LHCN-M2 (cell line): ENCODE results near the gene FAM83C. TPM values are rescaled to one million over a fixed set of nuclear protein-coding genes. Genes with fewer than 3 reads are reported as not detected.
"Not testable (repeated sequence)": the region's sequence is repeated elsewhere in the genome, so short reads cannot be mapped to it uniquely, and the experiment has no call there.

Experiments
- DNase-seq: peaks from one replicate; pipeline ENCODE4 v3.0.0-alpha.2; 2012; ENCODE audit warnings: low read depth
- total RNA-seq: library from RNA; depleted of rRNA; stranded (reverse); fragments of >200 nt; gene quantifications from 2 replicates; pipeline ENCODE4 v1.2.3, GENCODE V29; 2014

Gene FAM83C
- total RNA-seq, 1 experiment from 2014 or later = not detected

DNA sequence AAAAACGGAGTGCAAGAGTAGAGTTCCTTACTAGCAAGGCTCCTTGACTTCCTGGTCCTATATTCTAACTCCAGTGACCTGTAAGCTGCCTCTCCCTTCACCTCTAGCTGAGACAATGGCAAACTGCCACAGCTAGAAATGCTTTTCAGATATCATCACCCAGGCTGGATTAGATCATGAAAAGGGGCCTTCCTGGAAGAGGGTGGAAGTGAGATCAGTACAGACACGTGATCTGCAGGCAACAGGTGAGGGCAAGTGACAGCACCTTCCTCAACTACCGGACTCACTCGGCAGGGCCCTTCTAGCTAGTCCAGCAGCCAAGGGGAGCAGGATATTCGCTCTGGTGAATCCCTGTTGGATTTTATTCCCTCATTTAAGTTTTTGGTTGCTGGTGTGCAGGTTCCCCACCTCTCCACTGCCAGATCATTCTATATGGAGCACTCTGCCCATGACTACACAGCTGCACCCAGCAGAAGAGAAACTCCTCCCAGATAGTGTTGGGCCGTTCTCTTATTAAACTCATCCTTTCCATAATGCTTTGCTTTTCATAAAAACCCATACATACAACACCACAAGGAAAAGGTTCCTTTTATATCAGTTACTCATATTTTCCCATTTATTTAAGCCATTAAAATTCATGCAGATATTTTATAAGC lies 26.4 kb upstream of the FAM83C start:
- peak; percentile 88 for DNase-seq

- DNase-seq = no peak
Observed at GRCh38 chr20:35317416-35318210, 25.4 kb upstream of the FAM83C start.

- peak; percentile 32 for DNase-seq
Observed at GRCh38 chr20:35316086-35316485, 23.9 kb upstream of the FAM83C start.

GRCh38 chr20:35315632-35316020 lies 23.4 kb upstream of the FAM83C start:
- not testable (repeated sequence) for DNase-seq

GRCh38 chr20:35314816-35315631 lies 22.8 kb upstream of the FAM83C start:
- DNase-seq = peak; percentile 64

DNA sequence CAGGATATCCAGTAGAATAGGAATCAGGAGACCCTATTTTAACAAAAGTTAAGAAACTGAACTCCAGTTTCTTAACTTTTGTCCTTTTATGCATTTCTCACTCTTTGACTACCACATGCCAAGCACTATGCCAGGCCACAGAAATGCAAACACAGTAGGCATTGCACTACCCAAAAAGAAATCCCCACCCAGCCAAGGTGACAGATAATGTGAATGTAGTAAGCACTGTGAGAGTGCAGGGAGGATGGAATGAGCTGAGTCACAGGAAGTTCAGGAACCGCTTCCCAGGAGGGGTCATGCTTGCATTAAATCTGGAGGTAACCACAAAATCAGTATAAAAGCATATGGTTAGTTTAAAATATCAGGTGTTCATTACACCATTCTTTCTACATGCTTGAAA lies 20.1 kb upstream of the FAM83C start:
- DNase-seq = peak; percentile 97

- no peak for DNase-seq
Observed at GRCh38 chr20:35311822-35312221, 19.6 kb upstream of the FAM83C start.

DNA sequence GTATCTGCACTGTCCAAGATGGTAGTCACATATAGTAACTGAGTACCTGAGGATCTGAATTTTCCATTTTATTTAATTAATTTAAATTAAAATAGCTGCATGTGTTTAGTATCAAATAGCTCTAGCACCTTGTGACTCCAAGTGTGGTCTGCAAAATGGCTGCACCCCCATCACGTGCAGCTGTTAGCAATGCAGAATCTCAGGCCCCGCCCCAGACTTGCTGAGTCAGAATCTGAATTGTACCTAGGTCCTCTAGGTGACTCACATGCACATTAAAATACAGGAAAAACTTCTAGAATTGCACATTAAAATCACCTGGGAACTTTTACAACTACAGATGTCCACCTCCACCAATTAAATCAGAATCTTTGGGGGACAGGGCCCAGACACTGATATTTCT lies 19.2 kb upstream of the FAM83C start:
- peak; percentile 92 for DNase-seq

DNA sequence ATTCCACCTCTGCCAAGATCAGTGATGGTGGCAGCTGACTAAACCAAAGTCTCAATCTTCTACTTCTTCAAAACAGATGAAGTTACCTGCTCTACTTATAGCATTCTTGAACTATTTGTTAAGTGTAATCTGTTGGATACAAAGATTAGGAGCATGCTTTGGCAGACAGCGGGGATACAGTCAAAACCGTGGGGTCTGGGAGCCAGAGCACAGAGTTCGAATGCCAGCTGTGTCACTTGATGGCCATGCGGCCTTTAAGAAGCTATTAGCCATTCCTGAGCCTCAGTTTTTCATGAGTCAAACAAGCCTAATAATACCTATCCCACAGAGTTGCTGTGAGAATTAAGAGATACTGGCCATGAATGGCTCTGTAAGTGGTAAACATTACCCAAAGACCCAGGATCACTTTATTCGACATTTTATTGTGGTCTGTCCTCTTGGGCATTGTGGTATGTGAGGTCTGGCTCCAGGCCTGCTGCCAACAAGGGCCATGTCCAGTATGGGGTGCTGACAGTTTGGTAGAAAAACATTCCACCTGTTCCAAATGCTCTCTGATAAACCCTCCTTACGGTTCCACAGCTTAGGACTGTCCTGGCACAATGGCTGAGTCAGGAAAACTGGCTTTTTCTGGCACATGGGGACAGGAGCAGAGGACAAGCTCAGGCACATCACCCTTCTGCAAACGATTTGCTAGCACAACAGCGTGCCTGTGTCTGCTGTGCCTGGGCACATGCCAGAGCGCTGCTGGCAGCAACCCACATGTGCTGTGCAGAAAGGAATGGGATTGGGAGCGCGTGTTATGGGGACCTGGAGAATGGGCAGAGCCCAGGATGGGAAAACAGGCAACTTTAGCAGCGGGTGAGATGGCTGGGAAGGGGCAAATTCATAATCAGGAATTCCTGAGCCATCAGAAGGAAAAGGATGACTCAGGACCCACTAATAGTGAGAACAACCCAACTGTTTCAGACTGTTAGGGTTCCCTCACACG lies 15.7 kb upstream of the FAM83C start:
- peak; percentile 99 for DNase-seq

- DNase-seq = peak; percentile 97
Observed at GRCh38 chr20:35306931-35307517, 14.8 kb upstream of the FAM83C start.

DNA sequence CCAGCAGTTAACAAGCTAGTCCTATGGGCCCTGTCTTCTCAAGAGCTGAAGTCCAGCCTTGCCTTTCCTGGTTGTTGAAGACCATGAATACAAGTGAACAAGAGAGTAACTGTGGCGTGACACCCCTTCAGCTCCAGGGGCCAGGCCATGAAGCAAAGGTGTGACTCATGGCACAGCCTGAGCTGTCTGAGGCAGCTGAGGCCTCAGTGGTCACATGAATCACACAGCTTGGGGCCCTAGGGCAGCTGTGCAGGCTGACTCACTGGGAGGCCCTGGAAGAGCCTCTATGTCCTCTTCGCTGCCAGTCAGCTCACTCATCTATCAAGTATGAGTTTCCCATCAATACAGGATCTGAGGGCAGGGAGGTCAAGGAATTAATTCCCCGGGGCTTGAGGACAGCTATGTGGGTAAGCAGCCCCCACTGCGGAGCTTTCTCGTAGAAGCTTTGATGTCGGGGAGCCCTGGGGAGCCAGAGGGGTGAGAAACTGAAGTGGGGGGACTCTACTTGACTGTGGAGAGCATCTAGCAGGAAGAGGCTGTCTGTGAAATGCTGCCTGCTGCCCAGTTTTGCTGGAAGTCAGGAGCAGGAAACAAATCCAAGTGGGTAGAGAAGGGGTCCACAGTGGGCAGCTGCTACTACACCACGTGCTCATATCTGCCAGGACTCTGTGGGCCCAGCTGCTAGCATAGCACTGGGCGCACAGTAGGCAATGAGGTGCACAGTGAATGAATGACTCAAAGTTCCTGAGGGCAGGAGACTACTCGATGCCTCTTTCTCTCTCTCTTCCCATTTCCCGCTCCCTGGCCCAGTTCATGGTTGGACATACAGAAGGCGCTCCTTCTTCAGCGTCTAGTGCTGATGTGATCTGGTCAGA lies 13.7 kb upstream of the FAM83C start:
- peak; percentile 100 for DNase-seq

GRCh38 chr20:35304956-35305355 lies 12.7 kb upstream of the FAM83C start:
- peak; percentile 58 for DNase-seq

GRCh38 chr20:35303735-35304491 lies 11.7 kb upstream of the FAM83C start:
- peak; percentile 95 for DNase-seq

DNA sequence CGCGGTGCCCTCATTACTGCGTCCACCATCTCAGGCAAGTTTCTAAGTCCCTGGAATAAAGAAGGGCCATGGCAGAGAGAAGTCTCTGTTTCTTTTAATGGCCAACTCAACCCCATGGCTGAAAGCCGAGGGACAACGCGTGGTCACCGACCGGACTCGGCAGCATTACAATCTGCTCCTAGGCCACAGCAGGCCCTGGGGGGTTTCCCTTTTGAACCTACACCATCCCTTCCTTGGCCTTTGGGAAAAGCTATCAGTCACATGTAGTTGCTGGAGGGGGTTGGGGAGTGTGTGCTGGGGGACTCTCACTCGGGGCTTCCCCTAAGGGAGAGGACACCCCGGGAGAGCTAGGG lies 11.1 kb upstream of the FAM83C start:
- no peak for DNase-seq

GRCh38 chr20:35302421-35303335 lies 10.5 kb upstream of the FAM83C start:
- peak; percentile 88 for DNase-seq

GRCh38 chr20:35301426-35301825 lies 9.2 kb upstream of the FAM83C start:
- DNase-seq = peak; percentile 26

GRCh38 chr20:35300469-35301262 lies 8.4 kb upstream of the FAM83C start:
- DNase-seq = no peak
